HG03060 (cell line): ENCODE data around the gene GJC1.
"Not testable (repeated sequence)": the region's sequence is repeated elsewhere in the genome, so short reads cannot be mapped to it uniquely, and the experiment has no call there.

Experiments
- ATAC-seq: cut with Tn5 transposase; IDR thresholded peaks from one replicate; pipeline ENCODE4 v1.9.1; 2021; ENCODE audit warnings: low read depth, moderate number of reproducible peaks; ENCODE audit not compliant: unreplicated experiment

Gene GJC1

GRCh38 chr17:44763170-44763569 lies 66.9 kb downstream of the GJC1 start:
- ATAC-seq: no peak

GRCh38 chr17:44761932-44762810 lies 67.9 kb downstream of the GJC1 start:
- ATAC-seq: no peak

GRCh38 chr17:44760474-44761308 lies 69.4 kb downstream of the GJC1 start:
- ATAC-seq: no peak

GRCh38 chr17:44759916-44760243 lies 70.2 kb downstream of the GJC1 start:
- no peak for ATAC-seq

GRCh38 chr17:44759086-44759915 lies 70.8 kb downstream of the GJC1 start:
- ATAC-seq: no peak

- ATAC-seq: no peak
These were observed 71.5 kb downstream of the GJC1 start, which contains the start of gene ADAM11 for GRCh38 chr17:44758414-44759085. TSS of gene ADAM11 (plus strand) at chr17:44758988. CDS start at chr17:44759200, 212 bp downstream.

GRCh38 chr17:44757918-44758413 lies 72.1 kb downstream of the GJC1 start:
- no peak for ATAC-seq

- ATAC-seq: no peak
These were observed 72.8 kb downstream of the GJC1 start for GRCh38 chr17:44757045-44757917.

- ATAC-seq: not testable (repeated sequence)
These were observed 74.9 kb downstream of the GJC1 start for GRCh38 chr17:44755180-44755579.

GRCh38 chr17:44754276-44754675 lies 75.8 kb downstream of the GJC1 start:
- ATAC-seq: no peak

GRCh38 chr17:44752953-44753861 lies 76.9 kb downstream of the GJC1 start:
- no peak for ATAC-seq

- ATAC-seq: no peak
These were observed 78.3 kb downstream of the GJC1 start for GRCh38 chr17:44751806-44752205.

GRCh38 chr17:44751331-44751730 lies 78.8 kb downstream of the GJC1 start:
- ATAC-seq: no peak

- no peak for ATAC-seq
These were observed 80.1 kb downstream of the GJC1 start for GRCh38 chr17:44749980-44750318.

GRCh38 chr17:44749076-44749979 lies 80.8 kb downstream of the GJC1 start:
- no peak for ATAC-seq
